ENCODE measurements around the gene ZBTB16.

GRCh38 chr11:114165326-114166230 lies 106.1 kb downstream of the ZBTB16 start:
- TF ChIP-seq, protein P1, sequence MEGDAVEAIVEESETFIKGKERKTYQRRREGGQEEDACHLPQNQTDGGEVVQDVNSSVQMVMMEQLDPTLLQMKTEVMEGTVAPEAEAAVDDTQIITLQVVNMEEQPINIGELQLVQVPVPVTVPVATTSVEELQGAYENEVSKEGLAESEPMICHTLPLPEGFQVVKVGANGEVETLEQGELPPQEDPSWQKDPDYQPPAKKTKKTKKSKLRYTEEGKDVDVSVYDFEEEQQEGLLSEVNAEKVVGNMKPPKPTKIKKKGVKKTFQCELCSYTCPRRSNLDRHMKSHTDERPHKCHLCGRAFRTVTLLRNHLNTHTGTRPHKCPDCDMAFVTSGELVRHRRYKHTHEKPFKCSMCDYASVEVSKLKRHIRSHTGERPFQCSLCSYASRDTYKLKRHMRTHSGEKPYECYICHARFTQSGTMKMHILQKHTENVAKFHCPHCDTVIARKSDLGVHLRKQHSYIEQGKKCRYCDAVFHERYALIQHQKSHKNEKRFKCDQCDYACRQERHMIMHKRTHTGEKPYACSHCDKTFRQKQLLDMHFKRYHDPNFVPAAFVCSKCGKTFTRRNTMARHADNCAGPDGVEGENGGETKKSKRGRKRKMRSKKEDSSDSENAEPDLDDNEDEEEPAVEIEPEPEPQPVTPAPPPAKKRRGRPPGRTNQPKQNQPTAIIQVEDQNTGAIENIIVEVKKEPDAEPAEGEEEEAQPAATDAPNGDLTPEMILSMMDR (IDR thresholded peaks at IDR 0.05; ENCODE audit: extremely low read depth in 1 of 2, insufficient read depth in 1 of 2, low read depth in 1 of 2, low read length in 2 of 2), result no peak
- no peak for TF ChIP-seq POLR2AphosphoS5 (IDR thresholded peaks at IDR 0.05; ENCODE audit: insufficient read depth, low read depth, low read length)
- no peak for TF ChIP-seq EZH2 (IDR thresholded peaks at IDR 0.05; ENCODE audit: borderline replicate concordance, low read depth, low read length, severe bottlenecking)
- no peak for TF ChIP-seq JUN (IDR thresholded peaks at IDR 0.05; ENCODE audit: borderline replicate concordance, insufficient read depth, insufficient read length, low read depth)
- no peak for TF ChIP-seq MYC (IDR thresholded peaks at IDR 0.05; ENCODE audit: low read depth, low read length)
- TF ChIP-seq POLR2A (IDR thresholded peaks at IDR 0.05; ENCODE audit: low read depth, low read length), result no peak
- no peak for TF ChIP-seq MAX (IDR thresholded peaks at IDR 0.05; ENCODE audit: insufficient read depth, insufficient read length)
- no peak for TF ChIP-seq GATA2 (IDR thresholded peaks at IDR 0.05; ENCODE audit: insufficient read depth, insufficient read length, low read depth, low read length)
- TF ChIP-seq FOS (IDR thresholded peaks at IDR 0.05; ENCODE audit: borderline replicate concordance, insufficient read depth, low read length), result no peak

Data from endothelial cell of umbilical vein (primary cell).